Pons (tissue), 1 donor: ENCODE measurements around the gene LRP11.
"Not testable (repeated sequence)": the region's sequence is repeated elsewhere in the genome, so short reads cannot be mapped to it uniquely, and the experiment has no call there.

Source experiments
- DNase-seq: peaks from one replicate; pipeline ENCODE4 v3.0.0-alpha.2; 2016; ENCODE audit warnings: low spot score

LRP11 gene

GRCh38 chr6:149869275-149869892 lies 5.2 kb upstream of the LRP11 start:
- no peak for DNase-seq

DNA sequence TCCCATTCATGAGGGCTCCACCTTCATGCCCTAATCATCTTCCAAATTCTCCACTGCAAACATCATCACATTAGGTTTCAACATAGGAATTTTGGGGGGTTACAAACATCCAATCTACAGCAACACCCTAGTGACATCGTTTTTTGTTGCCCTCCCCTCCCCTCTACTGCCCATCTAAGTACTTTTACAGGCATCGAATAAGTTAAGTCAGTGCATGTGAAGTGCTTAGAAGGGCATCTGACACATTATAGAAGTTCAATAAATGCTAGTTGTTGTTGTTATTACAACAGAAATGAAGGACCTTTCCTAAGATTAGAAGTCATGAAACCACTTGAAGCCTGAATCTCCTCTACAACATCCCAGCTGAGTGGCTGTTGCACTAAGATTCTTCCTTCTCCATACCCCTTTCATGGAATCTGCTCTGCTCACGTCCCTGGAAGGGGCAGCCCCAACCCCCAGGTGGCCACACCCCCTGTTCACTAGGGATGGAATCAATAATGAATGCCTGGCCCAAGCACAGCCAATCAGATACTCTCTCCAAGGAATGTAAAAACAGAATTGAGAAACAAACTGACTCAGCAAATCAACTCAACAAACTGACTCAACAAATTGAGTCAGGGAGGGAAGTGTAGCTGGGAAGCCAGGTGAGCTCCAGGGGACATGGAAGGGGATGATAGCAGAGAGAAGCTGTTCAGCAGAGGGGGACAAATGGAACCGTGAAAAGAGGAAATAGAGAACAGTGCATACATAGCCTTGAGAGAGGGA lies 3.9 kb upstream of the LRP11 start:
- DNase-seq: no peak

DNA sequence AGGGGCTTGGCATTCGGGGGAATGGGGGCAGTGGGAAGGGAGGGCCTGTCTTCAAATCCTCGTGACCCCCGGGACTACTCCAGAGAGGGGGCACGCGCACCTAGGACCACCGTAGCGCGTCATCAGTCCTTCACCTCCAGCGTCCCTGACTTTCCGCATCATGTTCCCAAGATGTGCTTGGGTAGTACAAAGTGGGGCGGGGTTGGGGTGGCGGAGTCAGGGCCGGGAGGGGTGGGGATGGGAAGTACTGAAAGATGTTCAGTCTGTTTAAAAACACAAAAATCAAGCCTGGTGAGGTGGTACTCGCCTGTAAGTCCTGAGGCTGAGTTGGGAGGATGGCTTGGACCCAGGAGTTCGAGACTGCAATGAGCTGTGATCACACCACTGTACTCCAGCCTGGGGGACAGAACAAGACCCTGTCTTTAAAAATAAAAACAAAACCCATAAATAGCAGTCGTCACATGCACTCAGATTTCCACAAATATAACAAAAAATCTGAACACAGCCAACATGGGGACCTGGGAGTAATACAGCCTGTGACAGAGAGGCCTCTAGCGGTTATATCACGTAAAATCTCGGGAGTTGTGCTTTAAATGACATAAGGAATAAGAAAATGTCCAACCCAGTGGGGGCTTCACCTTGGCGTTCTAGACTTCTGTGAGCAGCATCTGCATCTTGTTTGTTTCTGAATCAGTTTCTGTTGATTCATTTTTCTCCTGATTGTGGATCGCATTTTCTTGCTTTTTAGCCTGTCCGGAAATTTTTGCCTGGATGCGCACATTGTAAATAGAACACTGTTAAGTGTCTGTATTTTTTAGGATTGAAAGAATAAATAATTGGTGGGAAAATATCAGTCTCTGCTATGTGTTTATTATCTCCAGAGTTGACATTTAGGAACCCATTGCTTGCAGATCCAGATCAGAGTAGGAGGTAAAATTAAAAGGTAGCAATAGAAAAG lies 698 bp upstream of the LRP11 start:
- peak; percentile 92 for DNase-seq

- peak; percentile 68 for DNase-seq
Observed at GRCh38 chr6:149862922-149863697, 1.0 kb downstream of the LRP11 start.

GRCh38 chr6:149862424-149862738 lies 1.8 kb downstream of the LRP11 start:
- DNase-seq: not testable (repeated sequence)

GRCh38 chr6:149861603-149862423 lies 2.3 kb downstream of the LRP11 start:
- DNase-seq: no peak

DNA sequence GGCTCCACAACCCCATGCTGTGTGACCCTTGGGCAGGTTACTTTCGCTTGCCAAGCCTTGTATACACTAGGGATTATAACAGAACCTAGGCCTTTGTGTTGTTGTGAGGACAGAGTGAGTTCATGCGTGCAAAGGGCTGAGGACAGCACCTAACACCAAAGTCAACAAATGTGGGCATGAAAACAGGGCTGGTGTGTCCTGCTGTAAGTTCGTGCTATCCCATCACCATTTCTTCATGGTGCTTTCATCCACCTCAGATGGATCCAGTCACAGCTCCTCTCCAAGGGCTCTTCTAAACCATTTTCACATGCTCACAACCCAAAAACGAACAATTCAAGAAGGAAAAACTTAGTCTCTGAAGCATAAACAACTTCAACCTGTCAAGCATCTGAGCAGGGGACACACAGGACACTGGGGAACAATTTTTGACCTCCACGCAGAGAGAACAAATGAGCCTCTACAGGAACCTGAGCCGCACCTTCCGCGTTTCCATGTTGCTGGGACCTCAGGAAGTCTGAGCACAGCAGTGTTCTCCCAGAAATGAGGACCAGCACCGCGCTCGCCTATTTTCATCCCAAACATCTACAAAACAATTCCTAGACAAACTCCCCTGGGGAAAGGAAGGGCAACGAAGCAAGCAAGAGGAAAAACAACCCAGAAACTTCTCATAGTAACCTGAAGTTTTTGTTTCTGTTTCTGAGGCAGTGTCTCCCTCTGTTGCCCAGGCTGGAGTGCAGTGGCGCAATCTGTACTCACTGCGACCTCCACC lies 3.1 kb downstream of the LRP11 start:
- no peak for DNase-seq

DNA sequence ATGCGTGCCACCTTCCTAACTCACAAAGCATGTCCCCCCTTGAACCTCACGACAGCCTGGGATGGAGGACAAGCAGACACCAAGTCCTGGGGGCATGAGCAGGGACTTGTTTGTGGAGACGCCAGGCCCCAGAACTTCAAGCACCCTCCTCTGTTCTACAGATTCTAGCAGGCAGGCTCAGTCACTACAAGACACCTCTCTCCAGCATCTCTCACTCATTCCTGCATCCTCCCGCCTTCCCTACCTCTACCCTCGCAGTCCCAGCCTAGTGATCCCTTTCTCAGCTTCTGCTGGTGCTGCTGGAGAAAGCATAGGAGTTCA lies 3.7 kb downstream of the LRP11 start:
- no peak for DNase-seq

DNA sequence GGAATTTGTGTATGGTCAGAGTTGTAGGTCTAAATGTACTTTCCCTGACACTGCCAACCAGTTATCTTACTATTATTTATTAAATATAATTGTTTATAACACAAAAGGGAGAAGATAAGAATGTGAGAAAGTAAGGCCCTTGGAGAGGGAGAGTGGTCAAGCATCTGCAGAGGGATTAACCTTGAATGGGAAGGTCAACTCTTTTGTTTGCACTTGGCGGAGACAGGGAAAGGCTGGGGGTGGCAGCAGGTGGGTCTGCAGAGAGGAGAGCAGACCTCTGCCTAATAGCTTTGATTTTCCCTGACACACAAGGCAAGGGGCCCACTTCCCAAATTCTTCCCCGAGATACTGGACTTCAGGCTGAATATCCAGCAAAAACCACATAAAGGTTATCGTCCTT lies 4.2 kb downstream of the LRP11 start:
- DNase-seq: no peak

DNA sequence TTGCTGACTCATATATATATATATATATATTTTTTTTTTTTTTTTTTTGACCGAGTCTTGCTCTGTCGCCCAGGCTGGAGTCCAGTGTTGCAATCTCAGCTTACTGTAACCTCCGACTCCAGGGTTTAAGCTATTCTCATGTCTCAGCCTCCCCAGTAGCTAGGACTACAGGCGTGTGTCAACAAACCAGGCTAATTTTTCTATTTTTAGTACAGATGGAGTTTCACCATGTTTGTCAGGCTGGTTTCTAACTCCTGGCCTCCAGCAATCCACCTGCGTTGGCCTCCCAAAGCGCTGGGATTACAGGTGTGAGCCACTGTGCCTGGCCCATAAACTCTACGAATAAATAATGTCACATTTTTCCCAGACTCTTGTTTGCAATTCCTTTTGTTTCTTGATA lies 4.8 kb downstream of the LRP11 start:
- no peak for DNase-seq

- no peak for DNase-seq
Observed at GRCh38 chr6:149857541-149857940, 6.6 kb downstream of the LRP11 start.

DNA sequence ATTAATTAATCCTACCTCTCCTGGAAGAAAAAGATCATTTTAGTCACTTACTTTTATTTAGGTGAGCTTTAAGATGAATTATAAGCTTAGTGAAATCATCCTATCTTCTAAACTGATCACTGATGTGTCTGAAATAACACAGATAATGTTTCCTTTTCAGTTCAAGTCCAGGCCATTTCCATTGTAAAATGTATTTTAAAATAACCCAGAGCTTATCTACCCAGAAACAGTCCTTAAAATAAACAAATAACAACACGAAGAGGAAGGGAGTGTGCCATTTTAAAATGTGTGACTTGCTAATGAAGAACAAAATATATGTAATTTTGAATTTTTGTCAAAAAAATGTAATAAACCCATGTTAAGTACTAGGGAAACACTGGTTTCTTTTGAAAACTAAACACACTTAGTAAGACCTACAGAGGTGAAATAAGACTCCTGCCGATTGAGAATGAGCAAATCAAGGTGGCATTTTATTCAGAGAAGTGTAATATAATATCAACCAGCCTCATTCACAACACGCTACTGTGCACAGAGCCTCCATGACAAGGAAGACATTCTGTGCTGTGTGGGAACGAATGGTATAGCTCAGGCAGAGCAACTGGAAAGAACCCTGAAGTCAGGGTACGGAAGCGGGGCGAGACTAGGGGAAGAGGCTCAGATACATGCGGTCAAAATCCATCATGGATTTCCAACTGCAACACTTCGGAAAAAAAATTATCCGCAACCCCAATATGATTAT lies 7.7 kb downstream of the LRP11 start:
- no peak for DNase-seq

DNA sequence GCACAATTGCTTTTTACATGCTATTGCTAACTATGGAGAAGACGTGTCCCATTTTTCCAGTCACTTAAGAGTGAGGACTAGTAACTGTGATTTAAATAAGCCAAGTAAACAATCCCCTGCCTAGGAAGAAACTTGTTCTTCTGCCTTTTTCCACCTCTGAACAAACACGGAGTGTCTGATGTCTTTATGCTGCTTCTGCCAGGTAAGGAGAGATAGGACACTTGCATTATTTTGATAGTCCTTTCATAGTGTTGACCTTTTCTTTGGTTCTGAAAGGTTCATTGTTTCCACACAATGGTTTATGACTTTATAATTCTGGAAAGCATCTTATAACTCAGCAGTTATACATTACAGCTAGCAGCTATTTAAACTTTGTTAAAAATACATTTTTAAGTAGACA lies 8.4 kb downstream of the LRP11 start:
- DNase-seq: no peak

DNA sequence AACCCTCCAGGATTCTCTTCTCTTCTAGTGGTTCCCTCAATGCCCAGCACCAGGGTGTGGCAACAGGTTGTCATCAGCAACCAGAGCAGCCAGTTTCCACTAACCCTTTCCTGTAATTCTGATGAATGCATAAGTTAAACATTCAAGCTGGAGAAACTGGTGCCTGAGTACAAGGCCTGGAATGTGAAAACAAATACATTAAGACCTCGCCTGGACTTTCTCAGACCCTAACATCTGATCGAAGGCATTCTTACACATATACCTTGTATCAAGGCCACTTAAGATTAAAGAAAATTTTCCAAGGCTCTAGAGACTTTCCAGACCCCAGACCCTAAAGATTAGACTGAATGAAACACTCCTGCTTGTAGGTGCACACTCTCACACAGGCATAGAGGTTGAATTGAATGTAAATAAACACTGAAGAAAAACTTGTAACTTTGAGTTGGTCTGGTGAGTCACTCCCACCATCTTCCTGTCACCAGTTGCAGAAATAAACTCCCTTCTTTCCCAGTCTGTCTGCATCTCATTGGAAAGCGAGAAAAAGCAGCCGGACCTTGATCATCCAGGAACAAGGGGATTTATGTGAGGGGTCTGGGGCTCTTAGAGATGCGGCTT lies 9.0 kb downstream of the LRP11 start:
- DNase-seq: no peak

DNA sequence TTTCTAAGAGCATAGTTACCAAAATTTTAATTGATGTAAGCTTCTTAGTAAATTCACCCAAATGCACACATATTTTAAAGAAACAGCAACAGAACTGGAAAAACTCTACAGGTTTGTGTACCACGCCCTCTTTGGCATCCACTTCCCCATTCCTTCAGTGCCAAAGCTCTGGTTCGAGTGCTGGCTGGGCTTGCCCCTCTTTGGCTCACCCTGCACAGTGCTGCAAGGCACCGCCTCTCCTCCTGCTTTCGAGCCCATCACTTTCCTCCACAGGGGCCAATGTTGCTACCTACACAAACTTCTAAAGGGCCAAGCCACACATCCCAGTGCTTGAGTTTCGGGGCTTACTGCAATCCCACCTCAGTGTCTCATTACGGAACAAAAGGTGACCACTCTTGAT lies 9.6 kb downstream of the LRP11 start:
- no peak for DNase-seq

- not testable (repeated sequence) for DNase-seq
Observed at GRCh38 chr6:149854017-149854416, 10.1 kb downstream of the LRP11 start.

GRCh38 chr6:149852881-149853280 lies 11.3 kb downstream of the LRP11 start:
- no peak for DNase-seq

GRCh38 chr6:149852180-149852579 lies 12.0 kb downstream of the LRP11 start:
- DNase-seq: no peak

DNA sequence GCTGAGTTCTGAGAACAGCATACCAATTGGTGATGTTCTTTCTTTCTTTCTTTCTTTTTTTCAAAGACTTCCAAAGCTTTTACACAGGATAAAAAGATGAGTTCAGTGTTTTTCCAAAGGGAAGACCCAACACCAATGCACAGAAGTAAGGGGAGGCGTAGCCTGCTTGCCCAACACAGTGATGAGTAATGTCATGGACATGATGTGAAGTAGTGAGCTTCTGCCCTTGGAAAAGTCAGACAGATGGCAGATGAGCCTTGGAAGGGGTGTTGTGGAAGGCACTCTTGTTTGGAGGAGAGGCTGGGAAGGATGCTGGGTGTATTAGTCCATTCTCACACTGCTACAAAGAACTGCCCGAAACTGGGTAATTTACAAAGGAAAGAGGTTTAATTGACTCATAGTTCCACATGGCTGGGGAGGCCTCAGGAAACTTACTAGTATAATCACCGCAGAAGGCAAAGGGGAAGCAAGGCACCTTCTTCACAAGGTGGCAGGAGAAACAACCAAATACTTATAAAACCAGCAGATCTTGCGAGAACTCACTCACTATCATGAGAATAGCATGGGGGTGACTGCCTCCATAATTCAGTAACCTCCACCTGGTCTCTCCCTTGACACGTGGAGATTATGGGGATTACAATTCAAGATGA lies 12.6 kb downstream of the LRP11 start:
- DNase-seq: no peak
